ENCODE data around the gene NDUFB8. TPM values are rescaled to one million over a fixed set of nuclear protein-coding genes. Genes with fewer than 3 reads are reported as not detected.

NDUFB8 gene
- total RNA-seq, 3 donors from 2014 or later: 169 to 222 (median 202) TPM

DNA sequence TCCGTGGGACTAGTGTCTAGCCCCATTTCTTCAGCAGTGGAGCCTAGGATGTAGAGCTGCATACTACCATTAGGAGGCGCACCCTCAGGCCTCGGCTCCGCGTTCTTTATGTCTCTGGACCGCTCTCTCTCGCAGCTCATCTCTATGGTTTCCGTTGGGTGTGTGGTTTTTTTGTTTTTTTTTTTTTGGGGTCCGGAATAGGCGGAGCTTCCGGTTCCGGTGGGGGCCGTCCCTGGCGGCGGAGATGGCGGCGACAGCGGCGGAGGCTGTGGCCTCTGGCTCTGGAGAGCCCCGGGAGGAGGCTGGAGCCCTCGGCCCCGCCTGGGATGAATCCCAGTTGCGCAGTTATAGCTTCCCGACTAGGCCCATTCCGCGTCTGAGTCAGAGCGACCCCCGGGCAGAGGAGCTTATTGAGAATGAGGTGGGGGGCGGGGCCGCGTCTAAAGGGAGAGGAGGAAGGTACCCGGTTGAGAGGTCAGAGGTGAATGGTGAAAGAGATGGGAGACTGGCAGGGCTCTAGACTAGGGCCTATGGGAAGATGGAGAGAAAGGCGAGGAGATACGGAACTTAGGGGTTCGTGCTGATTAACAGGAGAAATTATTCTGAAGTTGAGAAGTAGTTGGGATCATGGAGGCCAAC lies 6.2 kb upstream of the NDUFB8 start, which contains the start of gene HIF1AN:
Gene HIF1AN (plus strand): TSS at position 229 of the 639 bp plus-strand sequence. CDS start 16 bp downstream, at position 245.
- Histone ChIP-seq H3K9me3 (no peaks in the 10 kb centered on the region), H3K36me3 (ENCODE audit: low read depth) (no peaks in the 10 kb centered on the region), H3K4me3 (peak within 1 kb of the TSS; percentile 50), H3K4me1 (ENCODE audit: low read depth) (peaks cover 26% of the 10 kb centered on the region)
- TF ChIP-seq, protein P1, sequence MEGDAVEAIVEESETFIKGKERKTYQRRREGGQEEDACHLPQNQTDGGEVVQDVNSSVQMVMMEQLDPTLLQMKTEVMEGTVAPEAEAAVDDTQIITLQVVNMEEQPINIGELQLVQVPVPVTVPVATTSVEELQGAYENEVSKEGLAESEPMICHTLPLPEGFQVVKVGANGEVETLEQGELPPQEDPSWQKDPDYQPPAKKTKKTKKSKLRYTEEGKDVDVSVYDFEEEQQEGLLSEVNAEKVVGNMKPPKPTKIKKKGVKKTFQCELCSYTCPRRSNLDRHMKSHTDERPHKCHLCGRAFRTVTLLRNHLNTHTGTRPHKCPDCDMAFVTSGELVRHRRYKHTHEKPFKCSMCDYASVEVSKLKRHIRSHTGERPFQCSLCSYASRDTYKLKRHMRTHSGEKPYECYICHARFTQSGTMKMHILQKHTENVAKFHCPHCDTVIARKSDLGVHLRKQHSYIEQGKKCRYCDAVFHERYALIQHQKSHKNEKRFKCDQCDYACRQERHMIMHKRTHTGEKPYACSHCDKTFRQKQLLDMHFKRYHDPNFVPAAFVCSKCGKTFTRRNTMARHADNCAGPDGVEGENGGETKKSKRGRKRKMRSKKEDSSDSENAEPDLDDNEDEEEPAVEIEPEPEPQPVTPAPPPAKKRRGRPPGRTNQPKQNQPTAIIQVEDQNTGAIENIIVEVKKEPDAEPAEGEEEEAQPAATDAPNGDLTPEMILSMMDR (IDR thresholded peaks at IDR 0.05): peak; percentile 94
- DNase-seq (peak; percentile 83 to 91 (median 90)), ATAC-seq (peak; percentile 100)
- intact Hi-C loops (cut with DNase I, micrococcal nuclease): no loop called here

DNA sequence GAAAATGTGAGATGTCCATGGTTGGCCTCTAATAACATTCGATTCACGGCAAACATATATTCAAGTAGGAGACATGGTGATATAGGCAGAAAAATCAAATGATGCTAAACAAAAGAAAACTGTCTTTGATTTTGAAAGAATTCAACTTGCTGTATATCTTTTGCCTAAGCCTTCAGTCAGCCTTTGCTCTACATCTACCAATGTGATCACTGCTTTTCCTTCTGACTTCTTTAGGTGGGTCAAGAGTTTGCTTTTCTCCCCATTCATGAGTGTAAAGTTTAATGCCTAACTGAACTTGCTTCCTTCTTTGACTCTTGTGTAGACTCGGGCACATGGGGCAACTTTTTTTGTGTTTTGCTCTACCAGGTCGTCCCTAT lies 5.7 kb upstream of the NDUFB8 start:
- no peaks in the 10 kb centered on the region for H3K9me3 ChIP-seq
- peak; percentile 4 for ATAC-seq
- DNase-seq: no peak
- no peaks in the 10 kb centered on the region for H3K36me3 ChIP-seq (ENCODE audit: low read depth)
- intact Hi-C loops (cut with DNase I, micrococcal nuclease): no loop called here
- no peak overlapping the region for H3K4me3 ChIP-seq
- TF ChIP-seq, protein P1 (IDR thresholded peaks at IDR 0.05): no peak
- peaks cover 26% of the 10 kb centered on the region for H3K4me1 ChIP-seq (ENCODE audit: low read depth)

DNA sequence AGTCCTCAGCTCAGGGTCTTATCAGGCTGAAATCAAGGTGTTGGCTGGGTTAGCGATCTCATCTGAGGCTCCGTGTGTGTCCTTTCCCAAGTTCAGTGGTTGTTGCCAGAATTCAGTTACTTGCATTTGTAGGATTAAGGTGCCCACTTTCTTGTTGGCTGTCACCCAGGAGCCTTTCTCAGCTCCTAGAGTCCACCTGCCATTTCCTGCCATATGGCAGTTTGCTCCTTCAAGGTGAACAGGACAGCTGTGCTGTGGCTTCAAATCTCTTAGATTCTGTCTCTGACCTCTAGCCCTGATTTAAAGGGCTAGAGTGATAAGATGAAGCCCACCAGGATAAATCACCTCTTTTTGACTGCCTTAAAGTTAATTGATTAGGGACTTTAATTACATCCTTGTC lies 5.1 kb upstream of the NDUFB8 start:
- Histone ChIP-seq H3K36me3 (ENCODE audit: low read depth) (no peaks in the 10 kb centered on the region), H3K4me3 (no peak overlapping the region), H3K9me3 (no peaks in the 10 kb centered on the region), H3K4me1 (ENCODE audit: low read depth) (peaks cover 26% of the 10 kb centered on the region)
- DNase-seq (no peak), ATAC-seq (no peak)
- intact Hi-C loops (cut with DNase I, micrococcal nuclease): no loop called here
- TF ChIP-seq, protein P1 (IDR thresholded peaks at IDR 0.05): no peak

DNA sequence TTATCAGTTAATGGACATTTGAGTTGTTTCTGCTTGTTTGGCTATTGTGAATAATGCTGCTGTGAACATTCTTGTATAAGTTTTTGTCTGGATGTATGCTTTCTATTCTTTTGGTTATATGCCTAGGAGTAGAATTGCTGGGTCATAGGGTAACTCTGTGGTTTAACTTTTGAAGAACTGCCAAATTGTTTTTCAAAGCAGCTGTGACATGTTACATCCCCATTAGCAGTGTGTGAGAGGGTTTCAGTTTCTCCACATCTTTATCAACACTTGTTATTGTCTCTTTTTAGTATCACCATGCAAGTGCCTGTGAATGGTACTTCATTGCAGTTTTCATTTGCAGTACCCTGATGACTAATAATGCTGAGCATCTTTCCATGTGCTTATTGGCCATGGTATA lies 2.1 kb upstream of the NDUFB8 start:
- Histone ChIP-seq H3K4me1 (ENCODE audit: low read depth) (peaks cover 25% of the 10 kb centered on the region), H3K9me3 (no peaks in the 10 kb centered on the region), H3K4me3 (no peak overlapping the region), H3K36me3 (ENCODE audit: low read depth) (no peaks in the 10 kb centered on the region)
- TF ChIP-seq, protein P1 (IDR thresholded peaks at IDR 0.05): no peak
- DNase-seq (no peak), ATAC-seq (no peak)
- intact Hi-C loops (cut with DNase I, micrococcal nuclease): no loop called here

DNA sequence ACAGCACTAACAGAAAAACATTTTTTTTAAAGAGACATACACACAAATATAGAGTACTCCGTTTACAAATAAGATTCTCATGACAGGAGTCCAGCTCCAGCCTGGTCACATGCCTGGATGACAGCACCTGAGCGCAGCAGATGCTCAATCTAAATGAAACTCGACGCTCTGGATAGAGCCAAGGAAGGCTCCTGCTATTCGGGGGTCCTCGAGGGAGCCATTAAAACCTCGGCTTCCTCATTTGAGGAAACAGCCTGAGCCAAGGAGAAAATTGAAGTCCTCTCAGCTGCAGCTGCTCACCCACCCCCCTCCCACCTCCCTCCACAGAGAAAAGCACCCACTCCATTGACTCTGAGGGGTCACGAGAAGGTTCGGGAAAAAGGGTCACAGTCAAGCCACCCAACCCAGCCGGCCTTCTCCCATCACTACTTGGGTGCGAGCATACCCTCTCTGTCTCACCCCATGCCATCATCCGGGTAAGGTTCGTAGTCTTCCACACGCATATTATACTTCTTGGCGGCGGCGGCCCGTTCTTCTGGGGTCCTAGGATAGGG lies 673 bp downstream of the NDUFB8 start:
- no peak for DNase-seq
- Histone ChIP-seq H3K9me3 (no peaks in the 10 kb centered on the region), H3K36me3 (ENCODE audit: low read depth) (no peaks in the 10 kb centered on the region), H3K4me1 (ENCODE audit: low read depth) (peaks cover 10% of the 10 kb centered on the region), H3K4me3 (peak overlapping the region; percentile 80)
- intact Hi-C loops (cut with DNase I, micrococcal nuclease): no loop called here
- ATAC-seq: peak; percentile 12
- TF ChIP-seq, protein P1 (IDR thresholded peaks at IDR 0.05): no peak
